GM18505 (cell line): Measurements from ENCODE around the gene GIMAP8.
"Not testable (repeated sequence)": the region's sequence is repeated elsewhere in the genome, so short reads cannot be mapped to it uniquely, and the experiment has no call there.

ENCODE experiments used
- ATAC-seq: cut with Tn5 transposase; IDR thresholded peaks from one replicate; pipeline ENCODE4 v1.9.1; 2021; ENCODE audit not compliant: unreplicated experiment
- POLR2A ChIP-seq: IDR thresholded peaks from 4 replicates; pipeline ENCODE4 v1.6.1; 2011; ENCODE audit warnings: borderline replicate concordance; ENCODE audit not compliant: insufficient read depth, insufficient read length; ENCODE audit errors: extremely low read depth

GIMAP8 gene

DNA sequence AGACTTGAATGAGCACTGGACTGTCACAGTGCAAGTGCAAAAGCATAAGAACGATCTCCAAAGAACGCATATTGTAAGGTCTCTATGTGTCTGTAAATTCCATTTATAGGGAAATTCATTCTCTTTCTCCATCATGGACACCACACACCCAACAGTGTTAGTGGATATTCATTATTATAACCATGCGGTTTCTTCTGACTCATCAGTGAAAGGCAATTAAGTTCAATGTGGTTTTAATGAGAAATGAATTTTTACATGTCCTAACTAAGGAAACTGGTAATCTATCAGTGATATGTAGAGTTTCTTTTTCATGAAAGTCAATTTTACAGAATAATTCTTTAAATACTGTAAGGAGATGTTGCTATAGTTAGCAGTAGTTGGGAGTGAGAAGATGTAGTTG is 25.9 kb downstream of the GIMAP8 start:
- no peak for TF ChIP-seq POLR2A
- no peak for ATAC-seq

DNA sequence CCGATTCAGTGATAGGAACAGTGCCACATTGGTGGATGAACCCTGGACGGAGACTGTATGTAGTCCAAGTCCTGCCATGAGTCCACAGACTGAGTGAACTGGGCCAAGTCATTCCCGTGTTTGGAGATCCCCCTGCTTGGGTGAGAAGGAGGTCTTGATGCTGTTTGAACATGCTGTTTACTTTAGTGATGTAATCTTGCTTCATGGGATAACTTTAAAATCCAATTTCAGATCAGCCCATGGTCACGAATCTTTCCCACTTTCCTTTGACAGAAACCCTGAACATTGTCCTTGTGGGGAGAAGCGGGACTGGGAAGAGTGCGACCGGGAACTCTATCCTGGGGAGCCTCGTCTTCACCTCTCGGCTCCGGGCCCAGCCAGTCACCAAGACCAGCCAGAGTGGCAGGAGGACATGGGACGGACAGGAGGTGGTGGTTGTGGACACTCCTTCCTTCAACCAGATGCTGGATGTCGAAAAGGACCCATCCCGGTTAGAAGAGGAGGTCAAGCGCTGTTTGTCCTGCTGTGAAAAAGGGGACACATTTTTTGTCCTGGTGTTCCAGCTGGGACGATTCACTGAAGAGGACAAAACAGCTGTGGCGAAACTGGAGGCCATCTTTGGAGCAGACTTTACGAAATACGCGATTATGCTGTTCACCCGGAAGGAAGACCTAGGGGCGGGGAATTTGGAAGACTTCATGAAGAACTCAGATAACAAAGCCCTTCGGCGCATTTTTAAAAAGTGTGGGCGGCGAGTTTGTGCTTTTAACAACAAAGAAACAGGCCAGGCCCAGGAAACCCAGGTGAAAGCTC is 26.6 kb downstream of the GIMAP8 start:
- ATAC-seq = no peak
- no peak for TF ChIP-seq POLR2A

DNA sequence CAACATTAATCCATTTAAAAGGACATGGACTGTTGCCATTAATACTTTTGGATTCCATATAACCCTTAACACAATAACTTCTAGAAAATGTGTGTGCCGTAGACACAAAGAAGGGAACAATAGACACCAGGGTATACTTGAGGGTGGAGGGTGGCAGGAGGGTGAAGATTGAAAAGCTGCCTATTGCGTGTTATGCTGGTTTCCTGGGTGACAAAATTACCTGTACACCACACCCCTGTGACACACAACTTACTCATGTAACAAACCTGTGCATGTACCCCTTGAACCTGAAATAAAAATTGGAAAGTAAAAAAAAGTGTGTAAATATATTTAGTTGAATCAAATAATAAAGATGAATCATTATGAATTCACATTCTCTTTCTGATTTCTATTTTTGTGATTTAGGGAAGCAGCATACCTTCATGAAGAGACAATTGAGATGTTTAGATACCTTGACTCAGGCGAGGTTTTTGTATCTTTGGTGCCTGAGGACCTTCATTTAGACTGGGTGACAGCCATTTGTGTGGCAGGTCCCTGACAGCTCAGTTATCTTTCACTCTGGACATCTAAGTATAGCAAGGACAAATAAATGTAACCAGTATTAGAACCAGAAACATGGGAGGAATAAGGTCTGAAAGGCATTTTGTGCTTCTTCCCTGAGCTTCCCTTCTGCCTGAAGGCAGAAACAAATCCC is 28.7 kb downstream of the GIMAP8 start:
- ATAC-seq = no peak
- TF ChIP-seq POLR2A = no peak

DNA sequence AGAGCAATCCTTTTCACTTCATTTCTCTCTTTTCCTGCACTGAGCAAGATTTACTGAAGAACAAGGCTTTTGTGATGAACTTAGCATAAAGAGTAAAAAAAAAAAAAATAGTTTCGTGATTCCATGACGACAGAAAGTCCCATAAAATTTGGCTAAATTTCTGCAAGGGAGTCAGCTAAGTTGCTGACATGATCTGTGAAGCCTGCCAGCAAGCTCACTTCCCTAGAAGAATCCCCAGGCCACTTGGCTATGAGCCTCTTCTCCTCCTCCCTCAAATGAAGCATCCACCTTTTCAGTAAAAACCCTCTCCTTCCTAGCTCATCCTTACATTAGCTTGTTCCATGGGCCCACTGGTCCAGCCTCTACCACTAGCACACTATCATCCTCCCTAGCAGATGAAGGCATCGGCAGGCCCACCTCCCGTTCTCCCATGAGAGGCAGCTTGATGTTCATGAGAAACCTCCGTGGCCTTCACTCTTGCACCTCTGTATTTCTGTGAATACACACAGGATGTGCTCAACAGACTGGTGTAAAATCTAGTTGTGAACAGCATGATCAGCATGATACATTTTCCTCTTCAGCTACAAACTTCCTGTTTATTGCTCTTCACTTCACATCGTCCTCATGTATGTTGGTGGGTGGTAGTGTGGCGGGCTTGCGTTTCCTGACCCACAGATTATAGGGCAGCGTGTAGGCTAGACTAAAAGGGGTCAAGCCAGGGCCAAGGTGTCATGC is 30.9 kb downstream of the GIMAP8 start:
- ATAC-seq = no peak
- no peak for TF ChIP-seq POLR2A

DNA sequence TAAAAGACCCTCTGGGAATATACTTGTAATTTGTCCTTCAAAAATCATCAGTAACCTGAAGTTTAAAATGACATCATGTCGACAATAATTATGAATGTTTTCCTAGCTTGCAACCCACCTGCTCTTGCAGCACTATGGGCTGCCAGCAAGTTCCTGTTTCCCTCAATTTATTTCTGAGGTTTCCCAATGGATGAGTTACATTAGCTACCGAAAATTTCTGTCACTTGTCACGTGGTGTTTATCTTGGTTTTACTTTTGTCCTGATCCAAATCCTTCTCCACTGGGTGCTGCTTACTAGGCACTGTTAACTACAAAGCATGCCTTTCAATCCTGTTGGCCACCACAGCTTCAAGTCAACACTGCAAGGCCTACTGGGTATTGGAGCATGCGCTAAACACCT is 31.5 kb downstream of the GIMAP8 start:
- TF ChIP-seq POLR2A = no peak
- ATAC-seq = no peak

DNA sequence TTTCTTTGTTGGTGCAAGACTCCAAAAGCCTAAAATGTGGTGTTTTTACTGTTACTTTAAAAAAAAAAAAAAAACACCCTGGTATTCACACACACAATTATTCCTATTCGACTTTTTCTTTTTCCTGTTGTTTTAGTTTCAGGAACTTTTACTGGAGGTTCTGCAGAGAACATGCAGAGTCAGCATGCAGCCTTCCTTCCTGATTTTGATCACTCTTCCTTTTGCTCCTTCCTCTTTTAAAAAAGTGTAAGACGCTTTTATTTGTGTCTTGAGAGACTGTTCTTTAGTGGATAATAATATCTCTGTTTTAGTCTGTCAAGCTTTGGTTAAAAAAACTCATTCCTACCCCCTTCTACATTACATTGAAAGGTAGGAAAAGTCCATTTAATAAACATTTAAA is 33.1 kb downstream of the GIMAP8 start:
- not testable (repeated sequence) for ATAC-seq

DNA sequence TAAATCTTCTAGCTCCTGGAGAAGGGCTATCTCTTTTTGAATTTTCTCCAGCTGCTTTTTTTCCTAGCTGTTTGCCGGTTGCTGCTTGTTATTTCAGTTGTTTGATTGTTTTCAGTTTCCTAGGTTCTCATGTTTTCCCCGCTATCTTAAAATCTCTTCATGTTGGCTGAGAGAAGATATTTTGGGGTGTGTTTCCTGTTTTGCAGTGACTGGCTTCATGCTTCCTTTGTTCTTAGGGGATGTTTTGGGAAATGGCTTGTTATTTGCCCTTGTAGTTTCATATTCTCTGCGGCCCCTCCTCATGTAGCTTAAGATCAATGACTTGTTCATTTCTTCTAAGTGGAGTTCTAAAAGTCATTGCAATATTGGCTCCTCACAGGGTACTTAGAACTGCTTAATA is 33.6 kb downstream of the GIMAP8 start:
- not testable (repeated sequence) for ATAC-seq

DNA sequence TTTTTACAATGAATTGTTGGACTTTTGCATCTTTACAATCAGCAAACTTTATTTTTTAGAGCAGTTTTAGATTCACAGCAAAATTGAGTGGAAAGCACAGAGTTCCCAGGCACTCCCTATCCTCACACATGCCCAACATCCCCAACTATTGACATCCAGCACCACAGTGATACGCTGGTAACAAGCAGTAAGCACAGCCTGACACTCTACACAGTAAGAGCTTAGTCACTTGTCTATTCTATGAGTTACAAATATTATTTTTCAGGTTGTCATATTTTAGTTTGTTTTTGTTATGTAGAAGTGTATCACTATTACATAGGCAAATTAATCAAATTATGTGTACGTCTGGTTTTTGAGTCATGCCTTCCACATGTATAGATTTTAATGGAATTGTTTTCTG is 37.2 kb downstream of the GIMAP8 start:
- ATAC-seq = no peak
- no peak for TF ChIP-seq POLR2A

DNA sequence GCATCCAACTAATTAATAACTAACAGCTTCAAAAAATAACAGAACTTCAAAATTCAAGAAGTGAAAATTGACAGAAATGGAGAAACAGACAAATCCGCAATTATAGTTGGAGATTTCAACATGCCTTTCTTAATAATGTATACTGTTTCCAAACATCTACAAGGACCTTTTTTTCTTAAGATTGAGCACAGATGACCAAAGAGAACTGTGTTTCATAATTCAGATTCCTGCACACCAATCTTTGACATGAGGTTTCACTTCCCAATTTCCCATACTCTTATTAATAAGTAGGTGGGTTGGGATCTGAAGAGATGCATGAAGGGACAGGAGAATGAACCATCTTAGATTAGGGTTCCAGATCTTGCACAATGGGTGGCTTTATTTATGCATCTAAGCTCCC is 39.4 kb downstream of the GIMAP8 start:
- TF ChIP-seq POLR2A = no peak
- ATAC-seq = no peak

DNA sequence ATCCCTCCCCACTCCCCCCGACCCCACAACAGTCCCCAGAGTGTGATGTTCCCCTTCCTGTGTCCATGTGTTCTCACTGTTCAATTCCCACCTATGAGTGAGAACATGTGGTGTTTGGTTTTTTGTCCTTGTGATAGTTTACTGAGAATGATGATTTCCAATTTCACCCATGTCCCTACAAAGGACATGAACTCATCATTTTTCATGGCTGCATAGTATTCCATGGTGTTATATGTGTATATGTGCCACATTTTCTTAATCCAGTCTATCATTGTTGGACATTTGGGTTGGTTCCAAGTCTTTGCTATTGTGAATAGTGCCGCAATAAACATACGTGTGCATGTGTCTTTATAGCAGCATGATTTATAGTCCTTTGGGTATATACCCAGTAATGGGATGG is 43.0 kb downstream of the GIMAP8 start:
- ATAC-seq = not testable (repeated sequence)

DNA sequence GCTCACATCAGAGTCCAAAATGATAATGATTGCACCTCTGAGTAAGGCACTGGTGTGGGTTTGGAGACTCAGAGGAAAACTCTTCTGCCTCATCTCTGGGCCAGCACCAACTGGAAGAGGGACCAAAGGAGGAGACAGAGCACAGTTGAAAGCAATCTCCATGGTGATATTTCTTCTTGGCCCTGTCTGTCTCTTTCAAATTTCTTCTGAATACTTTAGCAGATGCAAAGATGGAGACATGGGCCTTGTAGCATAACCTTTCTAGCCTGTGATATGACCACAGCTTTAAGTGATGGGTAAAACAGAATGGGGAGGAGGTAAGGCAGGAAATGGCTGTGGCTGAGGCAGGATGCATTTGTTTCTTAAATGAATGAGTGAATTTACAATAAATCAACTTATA is 52.1 kb downstream of the GIMAP8 start:
- TF ChIP-seq POLR2A = no peak
- no peak for ATAC-seq

DNA sequence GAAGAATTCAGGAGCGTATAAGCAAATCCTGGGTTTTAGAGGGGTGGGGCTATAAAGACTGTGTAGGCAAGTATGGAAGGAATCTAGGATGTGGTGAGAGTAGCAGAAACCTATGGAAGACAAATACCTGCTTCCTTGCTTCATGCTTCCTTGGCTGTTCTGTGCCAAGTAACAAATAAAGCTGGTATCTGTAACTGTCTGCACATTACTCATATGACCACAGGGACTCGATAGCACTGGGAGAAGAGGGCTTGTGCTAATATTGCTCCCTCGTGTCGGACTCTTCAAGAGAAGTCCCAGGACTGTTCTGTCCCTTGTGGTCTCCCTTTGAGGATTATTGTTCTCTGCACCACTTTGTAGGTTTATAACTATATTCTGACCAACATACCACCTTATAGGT is 52.7 kb downstream of the GIMAP8 start:
- ATAC-seq = no peak
- TF ChIP-seq POLR2A = no peak

DNA sequence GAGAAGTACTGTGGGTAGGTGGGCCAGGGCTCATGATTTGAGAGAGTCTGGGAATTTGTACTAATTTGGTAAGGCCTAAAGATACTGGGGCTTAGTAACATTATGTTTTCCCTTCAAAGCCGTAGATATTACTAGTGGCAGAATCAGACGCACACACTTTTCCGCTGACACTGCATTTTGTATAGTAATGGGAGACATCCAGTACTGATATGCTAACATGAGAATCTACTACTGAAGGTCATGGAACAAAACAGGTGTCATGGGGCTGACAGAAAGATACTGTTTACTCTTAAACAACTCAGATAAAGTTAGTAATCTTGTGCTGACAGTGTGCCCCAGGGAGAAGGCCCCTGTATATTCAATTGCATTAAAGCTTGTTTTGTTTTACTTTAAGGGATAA is 53.2 kb downstream of the GIMAP8 start:
- ATAC-seq = no peak
- TF ChIP-seq POLR2A = no peak

DNA sequence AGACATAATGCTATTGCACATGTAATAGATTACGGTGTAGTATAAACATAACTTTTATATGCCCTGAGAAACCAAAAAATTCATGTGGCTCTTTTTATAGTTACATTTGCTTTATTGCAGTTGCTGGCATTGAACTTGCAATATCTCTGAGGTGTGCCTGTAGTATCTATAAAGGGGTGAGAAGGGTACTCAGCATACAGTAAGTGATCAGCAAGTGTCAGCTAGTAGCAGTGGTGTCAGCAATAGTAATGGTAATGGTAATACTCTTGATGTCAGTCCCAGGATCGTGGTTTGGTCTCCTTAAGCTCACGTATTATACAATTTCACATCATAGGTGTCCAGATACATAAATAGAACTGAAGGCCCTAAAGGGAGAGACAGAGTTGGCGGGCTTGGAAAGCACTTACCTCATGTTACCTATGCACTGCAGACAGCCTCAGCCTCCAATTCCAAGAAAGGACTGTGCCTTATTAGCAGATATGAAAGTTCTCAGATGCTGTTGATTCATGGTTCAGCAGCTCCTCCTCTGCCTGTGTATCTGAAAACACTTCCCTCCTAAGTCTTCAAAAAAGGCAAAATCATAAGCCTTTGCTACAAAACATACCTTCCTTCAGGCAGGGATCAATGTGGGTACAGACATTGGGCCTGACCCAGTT is 57.6 kb downstream of the GIMAP8 start:
- no peak for TF ChIP-seq POLR2A
- no peak for ATAC-seq

DNA sequence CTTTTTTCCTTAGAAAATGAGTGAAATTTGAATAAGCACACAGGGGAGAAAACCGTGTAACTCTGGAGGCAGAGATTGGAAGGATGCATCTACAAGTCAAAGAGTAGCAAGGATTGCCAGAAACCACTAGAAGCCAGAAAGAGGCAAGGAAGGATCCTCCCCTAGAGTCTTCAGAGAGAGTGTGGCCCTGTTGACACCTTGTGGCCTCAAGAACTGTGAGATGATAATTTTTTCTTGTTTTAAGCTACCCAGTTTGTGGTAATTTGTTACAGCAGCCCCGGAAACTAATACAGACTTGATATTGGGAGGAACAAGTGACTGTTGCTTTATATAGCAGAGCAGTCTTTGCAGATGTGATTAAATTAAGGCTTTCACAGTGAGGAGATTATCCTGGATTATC is 60.6 kb downstream of the GIMAP8 start:
- ATAC-seq = no peak

More for the DNA sequence above, 60.6 kb downstream of the GIMAP8 start:
- TF ChIP-seq POLR2A = no peak
